Measurements from ENCODE around the gene COL13A1. TPM values are rescaled to one million over a fixed set of nuclear protein-coding genes. Genes with fewer than 3 reads are reported as not detected.

COL13A1 gene
- total and polyA plus RNA-seq, 4 donors, result 0.17 to 0.47 (median 0.18) TPM

- Histone ChIP-seq H3K4me1 (ENCODE audit: control insufficient read depth in 4 of 4, insufficient read depth in 4 of 4, low read length in 3 of 4) (peaks cover 11 to 19% (median 15%) of the 10 kb centered on the region in 4 donors), H3K27ac (ENCODE audit: low read depth in 1 of 2, low read length in 2 of 2) (no peak overlapping the region), H3K9me3 (ENCODE audit: control insufficient read depth in 4 of 4, low read length in 3 of 4) (peaks cover 0 to 3% (median 1%) of the 10 kb centered on the region in 4 donors), H3K27me3 (ENCODE audit: control insufficient read depth in 4 of 4, insufficient read depth in 4 of 4, low read length in 3 of 4) (peaks cover 0 to 3% (median 1%) of the 10 kb centered on the region in 4 donors), H3K4me3 (ENCODE audit: low read depth in 1 of 3, low read length in 3 of 3) (no peak overlapping the region), H3K9ac (ENCODE audit: low read depth in 1 of 2, low read length in 2 of 2) (no peak overlapping the region), H3K36me3 (ENCODE audit: control insufficient read depth in 4 of 4, insufficient read depth in 3 of 4, low read depth in 1 of 4, low read length in 3 of 4) (no peaks in the 10 kb centered on the region)
- WGBS, result 17% methylated on average over 8 of the region's 8 CpGs
- TF ChIP-seq, protein P1, sequence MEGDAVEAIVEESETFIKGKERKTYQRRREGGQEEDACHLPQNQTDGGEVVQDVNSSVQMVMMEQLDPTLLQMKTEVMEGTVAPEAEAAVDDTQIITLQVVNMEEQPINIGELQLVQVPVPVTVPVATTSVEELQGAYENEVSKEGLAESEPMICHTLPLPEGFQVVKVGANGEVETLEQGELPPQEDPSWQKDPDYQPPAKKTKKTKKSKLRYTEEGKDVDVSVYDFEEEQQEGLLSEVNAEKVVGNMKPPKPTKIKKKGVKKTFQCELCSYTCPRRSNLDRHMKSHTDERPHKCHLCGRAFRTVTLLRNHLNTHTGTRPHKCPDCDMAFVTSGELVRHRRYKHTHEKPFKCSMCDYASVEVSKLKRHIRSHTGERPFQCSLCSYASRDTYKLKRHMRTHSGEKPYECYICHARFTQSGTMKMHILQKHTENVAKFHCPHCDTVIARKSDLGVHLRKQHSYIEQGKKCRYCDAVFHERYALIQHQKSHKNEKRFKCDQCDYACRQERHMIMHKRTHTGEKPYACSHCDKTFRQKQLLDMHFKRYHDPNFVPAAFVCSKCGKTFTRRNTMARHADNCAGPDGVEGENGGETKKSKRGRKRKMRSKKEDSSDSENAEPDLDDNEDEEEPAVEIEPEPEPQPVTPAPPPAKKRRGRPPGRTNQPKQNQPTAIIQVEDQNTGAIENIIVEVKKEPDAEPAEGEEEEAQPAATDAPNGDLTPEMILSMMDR (IDR thresholded peaks at IDR 0.05; ENCODE audit: low read depth, low read length, missing input control), result peak; percentile 22
- TF ChIP-seq RAD21 (IDR thresholded peaks at IDR 0.05), result peak in 1 of 2 donors; percentile 19
- TF ChIP-seq HNF4A (conservative IDR thresholded peaks at IDR 0.05), result no peak
- TF ChIP-seq SP1 (IDR thresholded peaks at IDR 0.05), result no peak
- DNase-seq (ENCODE audit: low spot score), result peak; percentile 49
These were observed 642 bp upstream of the COL13A1 start for GRCh38 chr10:69801094-69801433.

- Histone ChIP-seq H3K4me1 (ENCODE audit: control insufficient read depth in 4 of 4, insufficient read depth in 4 of 4, low read length in 3 of 4) (peaks cover 11 to 19% (median 15%) of the 10 kb centered on the region in 4 donors), H3K27ac (ENCODE audit: low read depth in 1 of 2, low read length in 2 of 2) (no peak overlapping the region), H3K4me3 (ENCODE audit: low read depth in 1 of 3, low read length in 3 of 3) (peak overlapping the region in 2 of 3 donors; percentile 16 to 39), H3K9me3 (ENCODE audit: control insufficient read depth in 4 of 4, low read length in 3 of 4) (no peaks in the 10 kb centered on the region), H3K9ac (ENCODE audit: low read depth in 1 of 2, low read length in 2 of 2) (no peak overlapping the region), H3K27me3 (ENCODE audit: control insufficient read depth in 4 of 4, insufficient read depth in 4 of 4, low read length in 3 of 4) (peaks cover 0 to 3% (median 1%) of the 10 kb centered on the region in 4 donors), H3K36me3 (ENCODE audit: control insufficient read depth in 4 of 4, insufficient read depth in 3 of 4, low read depth in 1 of 4, low read length in 3 of 4) (no peaks in the 10 kb centered on the region)
- peak; percentile 37 for DNase-seq (ENCODE audit: low spot score)
- WGBS, result 4% methylated on average over 80 of the region's 80 CpGs
- TF ChIP-seq MAX (IDR thresholded peaks at IDR 0.05), result no peak
- TF ChIP-seq, protein P2, sequence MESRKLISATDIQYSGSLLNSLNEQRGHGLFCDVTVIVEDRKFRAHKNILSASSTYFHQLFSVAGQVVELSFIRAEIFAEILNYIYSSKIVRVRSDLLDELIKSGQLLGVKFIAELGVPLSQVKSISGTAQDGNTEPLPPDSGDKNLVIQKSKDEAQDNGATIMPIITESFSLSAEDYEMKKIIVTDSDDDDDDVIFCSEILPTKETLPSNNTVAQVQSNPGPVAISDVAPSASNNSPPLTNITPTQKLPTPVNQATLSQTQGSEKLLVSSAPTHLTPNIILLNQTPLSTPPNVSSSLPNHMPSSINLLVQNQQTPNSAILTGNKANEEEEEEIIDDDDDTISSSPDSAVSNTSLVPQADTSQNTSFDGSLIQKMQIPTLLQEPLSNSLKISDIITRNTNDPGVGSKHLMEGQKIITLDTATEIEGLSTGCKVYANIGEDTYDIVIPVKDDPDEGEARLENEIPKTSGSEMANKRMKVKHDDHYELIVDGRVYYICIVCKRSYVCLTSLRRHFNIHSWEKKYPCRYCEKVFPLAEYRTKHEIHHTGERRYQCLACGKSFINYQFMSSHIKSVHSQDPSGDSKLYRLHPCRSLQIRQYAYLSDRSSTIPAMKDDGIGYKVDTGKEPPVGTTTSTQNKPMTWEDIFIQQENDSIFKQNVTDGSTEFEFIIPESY (IDR thresholded peaks at IDR 0.05), result no peak
- TF ChIP-seq NR2F2 (IDR thresholded peaks at IDR 0.05), result no peak
- no peak for TF ChIP-seq HNF4A (conservative IDR thresholded peaks at IDR 0.05)
- TF ChIP-seq GABPA (IDR thresholded peaks at IDR 0.05 in 1 of 2, conservative IDR thresholded peaks at IDR 0.05 in 1 of 2), result no peak
- no peak for TF ChIP-seq SP1 (IDR thresholded peaks at IDR 0.05)
- TF ChIP-seq YY1 (IDR thresholded peaks at IDR 0.05), result no peak
These were observed 887 bp downstream of the COL13A1 start for GRCh38 chr10:69802424-69803161.

DNA sequence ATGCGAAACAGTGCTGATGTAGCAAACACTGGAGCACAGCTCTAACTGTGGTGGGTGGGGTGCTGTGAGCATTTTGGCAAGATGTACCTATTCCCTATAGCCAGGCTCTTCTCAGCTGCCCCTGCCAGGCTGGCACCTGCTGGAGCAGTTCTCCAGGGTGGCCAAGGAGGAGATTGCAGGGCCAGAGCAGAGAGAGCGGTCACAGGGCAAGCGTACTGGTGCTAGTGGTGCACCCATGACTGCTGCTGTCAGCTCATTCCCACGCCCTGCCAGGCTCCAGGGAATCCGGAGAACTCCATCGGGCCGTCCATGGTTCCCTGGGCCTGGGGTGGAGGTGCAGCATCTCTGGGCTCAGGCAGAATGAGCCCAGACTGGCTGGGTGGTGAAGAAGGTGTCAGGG, 2.1 kb downstream of the COL13A1 start:
- Histone ChIP-seq H3K9me3 (ENCODE audit: control insufficient read depth in 4 of 4, low read length in 3 of 4) (no peaks in the 10 kb centered on the region), H3K9ac (ENCODE audit: low read depth in 1 of 2, low read length in 2 of 2) (no peak overlapping the region), H3K27ac (ENCODE audit: low read depth in 1 of 2, low read length in 2 of 2) (no peak overlapping the region), H3K4me1 (ENCODE audit: control insufficient read depth in 4 of 4, insufficient read depth in 4 of 4, low read length in 3 of 4) (peaks cover 11 to 19% (median 15%) of the 10 kb centered on the region in 4 donors), H3K4me3 (ENCODE audit: low read depth in 1 of 3, low read length in 3 of 3) (no peak overlapping the region), H3K27me3 (ENCODE audit: control insufficient read depth in 4 of 4, insufficient read depth in 4 of 4, low read length in 3 of 4) (peaks cover 0 to 3% (median 1%) of the 10 kb centered on the region in 4 donors), H3K36me3 (ENCODE audit: control insufficient read depth in 4 of 4, insufficient read depth in 3 of 4, low read depth in 1 of 4, low read length in 3 of 4) (no peaks in the 10 kb centered on the region)
- 82% methylated on average over 7 of the region's 7 CpGs for WGBS
- TF ChIP-seq MAX (IDR thresholded peaks at IDR 0.05) (no peak), HNF4G (IDR thresholded peaks at IDR 0.05) (no peak), FOXA1 (IDR thresholded peaks at IDR 0.05) (no peak), HNF4A (conservative IDR thresholded peaks at IDR 0.05) (no peak), JUND (IDR thresholded peaks at IDR 0.05) (no peak), YY1 (IDR thresholded peaks at IDR 0.05) (no peak), FOXA2 (IDR thresholded peaks at IDR 0.05) (no peak), NR2F2 (IDR thresholded peaks at IDR 0.05) (no peak)
- TF ChIP-seq, protein P3, sequence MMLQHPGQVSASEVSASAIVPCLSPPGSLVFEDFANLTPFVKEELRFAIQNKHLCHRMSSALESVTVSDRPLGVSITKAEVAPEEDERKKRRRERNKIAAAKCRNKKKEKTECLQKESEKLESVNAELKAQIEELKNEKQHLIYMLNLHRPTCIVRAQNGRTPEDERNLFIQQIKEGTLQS (IDR thresholded peaks at IDR 0.05), result no peak
- TF ChIP-seq, protein P1 (IDR thresholded peaks at IDR 0.05; ENCODE audit: low read depth, low read length, missing input control), result no peak
- DNase-seq (ENCODE audit: low spot score), result no peak
